HCT116 (cell line): ENCODE results near the gene LSMEM2.

ENCODE experiments used
- EGR1 ChIP-seq: IDR thresholded peaks from 2 replicates; pipeline ENCODE4 v1.6.1; 2012; ENCODE audit warnings: low read depth
- EZH2 ChIP-seq: fragments of 200-600 bp; sonication (generic); IDR thresholded peaks from 2 replicates; pipeline ENCODE4 v1.6.1; 2017; ENCODE audit warnings: antibody characterized with exemption, mixed run types
- TF ChIP-seq, protein P1 (sequence below), 3 experiments: fragments of 200-600 bp in 1 of 3; sonication (generic) in 1 of 3; IDR thresholded peaks in 2 of 3; conservative IDR thresholded peaks in 1 of 3; 2 replicates each; pipeline ENCODE4 v1.5.1; 2012 to 2017; ENCODE audit warnings: low read depth in 2 of 3, low read length in 2 of 3, antibody characterized with exemption in 1 of 3, borderline replicate concordance in 1 of 3, control low read depth in 1 of 3, mild to moderate bottlenecking in 1 of 3, mixed read lengths in 1 of 3, mixed run types in 1 of 3, moderate library complexity in 1 of 3; ENCODE audit not compliant: insufficient read depth in 1 of 3

DNA sequence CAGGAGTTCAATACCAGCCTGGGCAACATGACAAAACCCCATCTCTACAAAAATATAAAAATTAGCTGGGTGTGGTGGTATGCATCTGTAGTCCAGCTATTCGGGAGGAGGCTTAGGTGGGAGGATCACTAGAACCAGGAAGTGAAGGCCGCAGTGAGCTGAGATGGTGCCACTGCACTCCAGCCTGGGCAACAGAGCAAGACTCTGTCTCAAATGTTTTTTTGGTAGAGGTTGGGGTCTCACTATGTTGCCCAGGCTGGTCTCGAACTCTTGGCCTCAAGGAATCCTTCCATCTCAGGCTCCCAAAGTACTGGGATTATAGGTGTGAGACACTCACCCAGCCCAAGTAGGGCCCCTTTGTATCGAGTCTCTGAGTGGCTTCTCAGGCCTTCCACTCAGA lies 15.2 kb downstream of the LSMEM2 start:
- no peak for TF ChIP-seq EZH2
- TF ChIP-seq, protein P1, sequence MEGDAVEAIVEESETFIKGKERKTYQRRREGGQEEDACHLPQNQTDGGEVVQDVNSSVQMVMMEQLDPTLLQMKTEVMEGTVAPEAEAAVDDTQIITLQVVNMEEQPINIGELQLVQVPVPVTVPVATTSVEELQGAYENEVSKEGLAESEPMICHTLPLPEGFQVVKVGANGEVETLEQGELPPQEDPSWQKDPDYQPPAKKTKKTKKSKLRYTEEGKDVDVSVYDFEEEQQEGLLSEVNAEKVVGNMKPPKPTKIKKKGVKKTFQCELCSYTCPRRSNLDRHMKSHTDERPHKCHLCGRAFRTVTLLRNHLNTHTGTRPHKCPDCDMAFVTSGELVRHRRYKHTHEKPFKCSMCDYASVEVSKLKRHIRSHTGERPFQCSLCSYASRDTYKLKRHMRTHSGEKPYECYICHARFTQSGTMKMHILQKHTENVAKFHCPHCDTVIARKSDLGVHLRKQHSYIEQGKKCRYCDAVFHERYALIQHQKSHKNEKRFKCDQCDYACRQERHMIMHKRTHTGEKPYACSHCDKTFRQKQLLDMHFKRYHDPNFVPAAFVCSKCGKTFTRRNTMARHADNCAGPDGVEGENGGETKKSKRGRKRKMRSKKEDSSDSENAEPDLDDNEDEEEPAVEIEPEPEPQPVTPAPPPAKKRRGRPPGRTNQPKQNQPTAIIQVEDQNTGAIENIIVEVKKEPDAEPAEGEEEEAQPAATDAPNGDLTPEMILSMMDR (IDR thresholded peaks at IDR 0.05 in 2 of 3, conservative IDR thresholded peaks at IDR 0.05 in 1 of 3; ENCODE audit: borderline replicate concordance in 1 of 3, insufficient read depth in 1 of 3, low read depth in 2 of 3, low read length in 2 of 3): no peak
- no peak for TF ChIP-seq EGR1
